Naive B cell (primary cell): ENCODE data around the gene INTS11. TPM values are rescaled to one million over a fixed set of nuclear protein-coding genes. Genes with fewer than 3 reads are reported as not detected.

ENCODE experiments used
- ATAC-seq, 2 donors: fragments of 150-1000 bp; cut with Tn5 transposase; 2 replicates each; pipeline ENCODE4 v1.10.0; 2021; ENCODE audit warnings: low read depth in 2 of 2, mild to moderate bottlenecking in 2 of 2, moderate library complexity in 2 of 2
- DNase-seq: peaks from one replicate; pipeline ENCODE4 v3.0.0; 2022
- H3K27ac Mint-ChIP-seq, 6 donors: one replicate each; pipeline ENCODE4 v1.8.0; 2020 to 2022; ENCODE audit warnings: mild to moderate bottlenecking in 6 of 6, mixed read lengths in 6 of 6, moderate library complexity in 5 of 6, inconsistent platforms in 2 of 6
- H3K27me3 Mint-ChIP-seq, 3 donors: one replicate each; pipeline ENCODE4 v1.8.0; 2021 to 2022; ENCODE audit warnings: mixed read lengths in 3 of 3, mild to moderate bottlenecking in 1 of 3
- H3K36me3 Mint-ChIP-seq, 2 donors: one replicate each; pipeline ENCODE4 v1.8.0; 2020 to 2022; ENCODE audit warnings: mixed read lengths in 2 of 2, inconsistent platforms in 1 of 2, mild to moderate bottlenecking in 1 of 2
- H3K4me1 Mint-ChIP-seq, 3 donors: one replicate each; pipeline ENCODE4 v1.8.0; 2020 to 2022; ENCODE audit warnings: mixed read lengths in 3 of 3, inconsistent platforms in 1 of 3, mild to moderate bottlenecking in 1 of 3, moderate library complexity in 1 of 3
- H3K4me3 Mint-ChIP-seq, 8 donors: one replicate each; pipeline ENCODE4 v1.8.0; 2020 to 2022; ENCODE audit warnings: mild to moderate bottlenecking in 8 of 8, mixed read lengths in 8 of 8, moderate library complexity in 8 of 8, inconsistent platforms in 2 of 8
- H3K9me3 Mint-ChIP-seq, 7 donors: one replicate each; pipeline ENCODE4 v1.8.0; 2020 to 2022; ENCODE audit warnings: mixed read lengths in 7 of 7, mild to moderate bottlenecking in 5 of 7, inconsistent platforms in 2 of 7, moderate library complexity in 1 of 7
- polyA plus RNA-seq, 6 donors: library from polyadenylated mRNA; unstranded; fragments of 300-500 nt; fragmentation: Illumina TruSeq; gene quantifications; one replicate each; pipeline ENCODE4 v1.2.3, GENCODE V29; 2021; ENCODE audit warnings: low read depth in 6 of 6

The INTS11 gene
- polyA plus RNA-seq, 6 donors from 2014 or later: 45.9 to 61.5 (median 54.3) TPM

DNA sequence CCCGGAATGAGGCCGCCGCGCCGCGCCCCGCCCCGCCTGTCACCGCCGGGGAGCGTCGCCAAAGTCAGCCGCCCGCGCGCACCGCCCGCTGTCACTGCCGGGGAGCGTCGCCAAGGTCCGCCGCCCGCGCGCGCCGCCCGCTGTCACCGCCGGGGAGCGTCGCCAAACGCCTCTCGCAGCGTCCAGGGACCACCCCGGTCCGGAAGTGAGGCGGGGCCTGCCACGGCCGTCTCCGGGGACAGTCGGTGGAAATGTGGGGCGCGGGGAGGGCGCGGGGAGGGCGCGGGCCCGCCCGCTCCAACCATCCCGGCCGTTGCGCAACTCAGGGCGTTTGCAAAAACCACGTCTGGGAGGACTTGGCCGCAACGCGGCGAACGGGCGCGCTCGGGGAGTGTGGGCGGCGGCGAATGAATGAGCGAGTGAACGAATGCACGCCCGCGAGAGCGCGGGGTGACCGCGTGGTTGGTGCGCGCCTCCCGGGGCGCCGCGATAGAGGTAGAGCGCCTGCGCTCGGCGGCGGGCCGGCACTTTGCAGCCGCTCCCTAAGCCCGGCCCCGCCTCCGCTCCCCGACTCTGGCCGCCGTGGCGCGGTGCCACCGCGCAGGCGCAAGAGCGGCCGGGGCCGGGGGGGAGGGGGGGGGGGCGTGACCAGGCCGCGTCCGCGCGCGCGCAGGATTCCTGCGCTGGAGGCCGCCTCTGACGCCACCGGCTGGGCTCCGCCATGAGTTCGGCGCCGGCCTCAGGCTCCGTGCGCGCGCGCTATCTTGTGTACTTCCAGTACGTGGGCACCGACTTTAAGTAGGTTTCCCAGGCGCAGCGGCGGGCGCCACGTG, 16.3 kb downstream of the INTS11 start, which contains the start of the genes ACAP3 and PUSL1:
TSS of gene ACAP3 (minus strand) at position 8 of the 833 bp plus-strand sequence. CDS start 115 bp downstream, outside the sequence.
TSS of gene PUSL1 (plus strand) at position 675 of the 833 bp plus-strand sequence. CDS start at position 722, 47 bp downstream.
- peak; percentile 66 to 71 for ATAC-seq
- no peaks in the 10 kb centered on the region for H3K36me3 Mint-ChIP-seq
- peaks cover 19 to 30% (median 20%) of the 10 kb centered on the region in 3 donors for H3K4me1 Mint-ChIP-seq
- peak within 1 kb of the TSS; percentile 79 to 95 (median 88) for H3K4me3 Mint-ChIP-seq
- H3K27me3 Mint-ChIP-seq: no peaks in the 10 kb centered on the region
- H3K27ac Mint-ChIP-seq: peak within 1 kb of the TSS; percentile 81 to 96 (median 91)
- peak; percentile 89 for DNase-seq
- no peaks in the 10 kb centered on the region for H3K9me3 Mint-ChIP-seq

DNA sequence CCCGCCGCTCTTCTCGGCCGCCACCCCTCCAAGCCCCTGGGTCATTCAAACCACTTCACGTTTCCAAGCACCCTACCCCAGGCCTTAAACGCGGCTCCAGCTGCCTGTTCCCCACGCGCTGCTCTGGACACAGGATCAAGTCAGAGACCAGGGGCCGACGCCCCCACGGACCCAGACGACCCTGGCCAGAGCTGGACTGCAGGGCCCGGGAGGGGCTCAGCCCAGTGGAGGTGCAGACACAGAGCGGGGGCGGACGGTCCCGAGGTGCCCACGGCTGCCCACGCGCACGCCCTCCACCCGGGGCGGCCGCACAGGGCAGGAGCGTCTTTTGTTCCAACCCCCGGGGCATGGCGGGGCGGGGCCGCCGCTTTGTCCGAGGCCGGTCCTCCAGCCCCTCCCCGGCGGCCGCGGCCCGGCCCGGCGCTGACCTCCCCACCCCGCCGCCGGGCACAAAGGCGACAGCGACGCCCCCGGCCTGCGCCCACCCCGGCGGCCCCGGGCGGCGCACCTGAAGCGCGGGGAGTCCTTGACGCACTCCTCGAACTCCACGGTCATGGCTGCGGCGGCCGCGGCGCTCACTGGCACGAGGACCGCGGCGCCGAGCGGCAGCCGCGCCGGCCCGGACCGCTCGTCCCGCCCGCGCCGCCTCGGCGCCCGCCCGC, 17.1 kb downstream of the INTS11 start:
- H3K4me1 Mint-ChIP-seq: peaks cover 19 to 30% (median 20%) of the 10 kb centered on the region in 3 donors
- H3K4me3 Mint-ChIP-seq: peak overlapping the region; percentile 79 to 93 (median 88)
- H3K27ac Mint-ChIP-seq: peak overlapping the region in 5 of 6 donors; percentile 81 to 94 (median 86)
- H3K27me3 Mint-ChIP-seq: no peaks in the 10 kb centered on the region
- no peak for DNase-seq
- H3K9me3 Mint-ChIP-seq: no peaks in the 10 kb centered on the region
- H3K36me3 Mint-ChIP-seq: no peaks in the 10 kb centered on the region
- no peak for ATAC-seq

DNA sequence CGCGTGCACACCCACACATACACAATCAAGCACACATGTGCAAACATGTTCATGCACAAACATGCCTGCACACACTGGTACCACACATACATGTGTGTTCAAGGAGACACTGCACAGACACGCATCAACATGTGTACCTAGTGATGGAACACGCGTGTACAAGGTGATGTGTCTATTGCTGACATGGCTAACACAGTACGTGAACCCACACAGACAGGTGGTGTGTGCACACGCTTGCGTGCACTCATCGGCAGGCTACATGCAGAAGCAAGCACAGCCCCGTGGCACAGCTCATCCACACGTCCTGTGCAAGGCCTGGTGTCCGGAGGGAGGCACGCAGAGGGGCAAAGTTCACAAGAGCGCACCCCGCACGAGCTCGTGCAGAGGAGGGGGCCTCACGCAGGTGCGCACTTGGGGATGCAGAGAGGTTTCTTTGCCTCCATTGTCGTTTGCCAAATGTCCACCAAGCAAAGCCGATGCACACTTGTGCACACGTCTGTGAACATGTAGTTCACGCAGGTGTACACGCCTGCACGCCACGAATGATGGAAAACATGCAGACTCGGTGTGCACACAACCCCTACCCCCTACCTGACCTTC, 17.7 kb downstream of the INTS11 start:
- peak overlapping the region; percentile 75 to 93 (median 88) for H3K4me3 Mint-ChIP-seq
- no peaks in the 10 kb centered on the region for H3K27me3 Mint-ChIP-seq
- peaks cover 19 to 30% (median 20%) of the 10 kb centered on the region in 3 donors for H3K4me1 Mint-ChIP-seq
- DNase-seq: no peak
- H3K36me3 Mint-ChIP-seq: no peaks in the 10 kb centered on the region
- no peak for ATAC-seq
- H3K9me3 Mint-ChIP-seq: no peaks in the 10 kb centered on the region
- peak overlapping the region; percentile 76 to 94 (median 84) for H3K27ac Mint-ChIP-seq

DNA sequence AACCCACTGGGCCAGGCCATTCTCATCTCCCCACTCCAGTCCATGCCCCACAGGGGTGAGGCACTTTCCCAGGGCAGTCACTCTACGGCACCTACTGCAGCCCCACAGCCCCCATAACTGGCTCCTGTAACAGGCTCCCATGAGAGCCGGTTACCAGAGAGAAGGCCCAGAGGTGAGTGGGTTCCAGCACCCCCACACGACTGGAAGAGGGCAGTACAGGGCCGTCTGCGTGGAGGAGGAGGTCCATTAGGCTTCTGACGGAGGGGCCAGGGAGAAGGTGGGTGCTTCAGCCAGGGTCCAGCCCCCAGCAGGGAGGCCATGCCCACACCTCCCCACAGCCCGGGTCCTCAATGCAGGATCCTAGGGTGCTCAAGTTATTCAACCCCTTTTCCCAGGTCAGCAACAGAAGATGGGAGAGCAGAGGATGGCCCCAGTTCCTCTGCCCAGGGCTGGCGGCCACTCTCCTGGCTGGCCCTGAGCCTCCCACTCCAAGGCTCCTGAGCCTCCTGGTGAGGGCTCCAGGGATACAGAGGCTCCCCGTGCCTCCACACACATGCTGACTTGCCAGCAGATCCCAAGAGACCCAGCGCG, 18.3 kb downstream of the INTS11 start:
- Mint-ChIP-seq H3K27ac (peak overlapping the region; percentile 75 to 94 (median 80)), H3K36me3 (no peaks in the 10 kb centered on the region), H3K9me3 (no peaks in the 10 kb centered on the region), H3K27me3 (no peaks in the 10 kb centered on the region), H3K4me3 (peak overlapping the region; percentile 75 to 93 (median 88)), H3K4me1 (peaks cover 19 to 30% (median 20%) of the 10 kb centered on the region in 3 donors)
- DNase-seq (no peak), ATAC-seq (no peak)

DNA sequence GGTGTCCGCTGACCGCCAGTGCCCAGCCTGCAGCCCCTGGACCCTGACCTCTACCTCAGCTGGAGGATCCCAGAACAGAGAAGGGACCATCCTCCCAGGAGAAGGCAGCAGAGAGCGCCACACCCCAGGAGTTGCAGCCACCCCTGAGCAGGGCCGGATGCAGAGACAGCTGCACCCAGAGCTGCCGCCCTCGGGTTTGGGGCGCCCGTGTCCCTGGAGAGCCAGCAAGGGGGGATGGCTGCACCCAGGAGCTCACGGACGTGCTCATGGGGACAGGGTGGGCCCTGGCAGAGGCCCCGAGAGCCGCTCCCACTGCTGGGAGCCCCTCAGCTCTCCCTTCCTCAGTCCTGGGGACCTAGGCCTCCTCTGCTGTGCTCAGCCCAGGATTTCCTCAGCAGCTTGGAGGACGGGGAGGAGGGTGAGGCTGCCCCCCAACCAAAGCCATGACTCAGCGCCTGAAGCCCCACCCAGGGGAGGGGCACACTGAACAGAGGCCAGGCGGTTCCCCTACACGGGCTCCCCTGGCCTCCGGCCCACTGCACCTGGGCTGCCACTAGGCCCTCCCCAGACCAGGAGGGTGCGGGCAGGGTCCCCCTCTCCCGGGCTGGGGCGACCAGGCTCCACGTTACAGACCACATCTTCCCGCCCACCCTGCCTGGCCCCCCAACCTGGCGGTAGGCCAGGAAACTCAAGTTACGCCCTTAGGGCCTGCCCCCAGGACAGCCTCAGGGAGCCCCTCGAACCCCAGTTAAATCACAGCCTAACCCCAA, 19.0 kb downstream of the INTS11 start:
- DNase-seq: peak; percentile 65
- no peaks in the 10 kb centered on the region for H3K27me3 Mint-ChIP-seq
- peak overlapping the region; percentile 42 to 83 (median 70) for H3K27ac Mint-ChIP-seq
- peaks cover 19 to 30% (median 20%) of the 10 kb centered on the region in 3 donors for H3K4me1 Mint-ChIP-seq
- H3K4me3 Mint-ChIP-seq: peak overlapping the region; percentile 75 to 93 (median 88)
- H3K9me3 Mint-ChIP-seq: no peaks in the 10 kb centered on the region
- ATAC-seq: peak; percentile 30 to 43
- H3K36me3 Mint-ChIP-seq: no peaks in the 10 kb centered on the region

DNA sequence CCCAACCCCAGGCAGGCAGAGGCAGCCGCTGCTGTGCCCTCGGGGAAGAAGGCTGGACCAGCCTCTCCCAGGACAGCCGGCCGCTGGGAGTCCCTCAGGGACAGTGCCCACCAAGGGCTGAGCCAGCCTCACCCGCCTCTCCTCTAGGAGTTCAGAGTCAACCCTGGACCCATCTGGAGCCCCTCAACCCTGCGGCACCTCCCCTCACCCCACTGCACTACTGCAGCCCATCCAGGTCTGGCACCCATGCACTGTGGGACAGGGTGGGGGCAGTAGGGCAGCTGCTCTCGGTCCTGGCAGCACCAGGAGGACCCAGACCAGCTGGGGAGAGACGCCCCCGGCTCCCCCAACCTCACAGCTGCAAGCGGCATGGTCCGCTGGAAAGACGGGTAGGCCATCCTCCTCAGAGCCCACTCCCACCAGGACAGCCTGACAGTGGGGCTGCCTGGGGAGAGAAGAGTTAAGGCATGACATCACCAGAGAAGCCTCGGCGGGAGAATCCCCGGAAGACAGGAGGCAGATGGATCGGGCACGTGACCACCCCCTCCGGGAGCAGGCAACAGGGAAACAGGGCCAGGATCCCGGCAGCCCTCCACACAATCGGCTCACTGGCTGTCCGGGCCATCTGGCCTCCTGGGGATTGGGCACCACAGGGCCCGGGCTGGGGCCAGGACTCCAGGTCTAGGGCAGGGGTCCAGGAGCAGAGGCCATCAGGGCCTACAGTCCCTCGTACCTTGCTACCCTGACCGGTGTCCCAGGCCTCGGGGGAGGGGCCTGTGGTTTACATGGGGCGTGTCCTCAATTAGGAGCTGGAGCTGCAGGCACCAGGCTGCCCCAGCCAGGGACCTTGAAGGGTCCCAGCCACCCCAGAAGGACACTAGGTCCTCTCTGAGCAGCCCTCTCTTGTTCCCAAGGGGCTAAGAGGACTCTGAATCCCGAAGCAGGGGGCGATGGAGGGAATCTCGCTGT, 19.8 kb downstream of the INTS11 start:
- Mint-ChIP-seq H3K27me3 (no peaks in the 10 kb centered on the region), H3K36me3 (no peaks in the 10 kb centered on the region), H3K4me3 (peak overlapping the region in 7 of 8 donors; percentile 20 to 92 (median 84)), H3K4me1 (peaks cover 19 to 30% (median 20%) of the 10 kb centered on the region in 3 donors), H3K27ac (peak overlapping the region in 1 of 6 donors; percentile 66), H3K9me3 (no peaks in the 10 kb centered on the region)
- DNase-seq (no peak), ATAC-seq (no peak)

DNA sequence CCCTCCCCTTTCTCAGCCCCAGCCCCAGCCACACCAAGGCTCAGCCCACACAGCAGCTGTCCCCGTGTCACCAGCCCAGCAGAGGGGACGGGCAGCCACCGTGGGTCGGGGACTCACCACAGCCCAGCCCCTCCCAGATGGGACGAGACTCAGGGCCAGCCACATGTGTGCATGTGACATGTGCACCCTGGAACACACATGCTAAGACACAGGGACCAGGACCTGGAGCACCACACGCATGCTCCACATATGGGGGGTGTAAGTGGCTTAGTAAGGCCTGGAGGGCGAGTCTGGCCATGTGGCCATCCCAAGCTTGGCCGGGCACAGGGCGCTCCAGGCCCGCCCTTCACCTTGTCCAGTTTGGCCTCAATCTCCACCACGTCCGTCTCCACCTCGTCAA, 20.7 kb downstream of the INTS11 start:
- no peaks in the 10 kb centered on the region for H3K27me3 Mint-ChIP-seq
- no peak for DNase-seq
- peak overlapping the region in 1 of 8 donors; percentile 37 for H3K4me3 Mint-ChIP-seq
- peaks cover 19 to 30% (median 20%) of the 10 kb centered on the region in 3 donors for H3K4me1 Mint-ChIP-seq
- no peaks in the 10 kb centered on the region for H3K9me3 Mint-ChIP-seq
- no peak overlapping the region for H3K27ac Mint-ChIP-seq
- no peaks in the 10 kb centered on the region for H3K36me3 Mint-ChIP-seq
- no peak for ATAC-seq

DNA sequence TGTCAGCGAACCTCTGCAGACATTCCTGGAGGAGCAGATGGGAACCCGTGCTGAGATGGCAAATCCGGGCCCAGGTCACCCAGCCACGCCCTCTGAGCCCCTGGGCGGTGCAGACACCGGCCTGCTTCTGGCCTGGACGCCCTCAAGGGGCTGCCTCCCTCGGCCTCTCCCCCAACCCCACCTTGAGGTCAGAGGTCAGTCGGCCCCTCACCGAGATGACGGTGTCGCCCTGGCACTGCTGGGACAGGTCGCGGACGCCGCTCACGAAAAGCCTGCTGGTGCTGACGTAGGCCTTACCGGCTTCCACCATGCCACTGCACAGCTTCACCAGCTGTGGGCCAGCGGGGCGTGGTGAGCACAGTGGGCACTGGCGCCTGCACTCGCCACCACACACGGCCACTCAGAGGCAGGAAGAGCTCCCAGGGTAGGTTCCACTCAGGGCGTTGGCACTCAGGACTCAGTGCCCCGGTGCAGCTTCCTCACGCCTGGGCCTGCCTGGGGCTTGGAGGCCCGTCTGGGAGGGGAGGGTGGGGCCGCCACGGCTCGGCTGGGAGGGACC, 21.4 kb downstream of the INTS11 start:
- DNase-seq (no peak), ATAC-seq (no peak)
- no peaks in the 10 kb centered on the region for H3K27me3 Mint-ChIP-seq
- no peaks in the 10 kb centered on the region for H3K9me3 Mint-ChIP-seq
- H3K36me3 Mint-ChIP-seq: no peaks in the 10 kb centered on the region
- H3K4me1 Mint-ChIP-seq: peaks cover 19 to 30% (median 20%) of the 10 kb centered on the region in 3 donors
- H3K27ac Mint-ChIP-seq: no peak overlapping the region
- no peak overlapping the region for H3K4me3 Mint-ChIP-seq

DNA sequence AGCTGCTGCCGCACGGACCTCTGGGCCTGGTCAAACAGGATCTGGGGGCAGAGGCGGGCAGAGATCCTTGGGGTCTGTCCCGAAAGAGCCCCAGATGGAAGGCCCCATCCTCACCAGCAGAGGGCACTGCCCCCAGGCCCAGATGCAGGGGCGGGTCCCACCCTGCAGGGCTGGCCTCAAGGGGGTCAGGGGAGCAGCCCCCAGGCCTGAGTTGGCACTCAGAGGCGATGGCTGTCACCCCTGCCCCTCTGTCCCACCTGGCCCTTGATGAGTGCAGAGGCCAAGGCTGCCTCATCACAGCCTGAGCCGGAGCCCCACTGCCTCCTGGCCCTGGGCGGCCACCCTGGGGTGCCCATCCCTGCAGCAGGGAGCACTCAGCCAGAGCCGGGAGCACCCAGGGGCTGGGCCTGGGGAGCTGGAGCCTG, 22.4 kb downstream of the INTS11 start:
- peaks cover 17 to 27% (median 18%) of the 10 kb centered on the region in 3 donors for H3K4me1 Mint-ChIP-seq
- H3K9me3 Mint-ChIP-seq: no peaks in the 10 kb centered on the region
- no peaks in the 10 kb centered on the region for H3K36me3 Mint-ChIP-seq
- no peak overlapping the region for H3K4me3 Mint-ChIP-seq
- DNase-seq: no peak
- H3K27me3 Mint-ChIP-seq: no peaks in the 10 kb centered on the region
- no peak for ATAC-seq
- H3K27ac Mint-ChIP-seq: no peak overlapping the region

DNA sequence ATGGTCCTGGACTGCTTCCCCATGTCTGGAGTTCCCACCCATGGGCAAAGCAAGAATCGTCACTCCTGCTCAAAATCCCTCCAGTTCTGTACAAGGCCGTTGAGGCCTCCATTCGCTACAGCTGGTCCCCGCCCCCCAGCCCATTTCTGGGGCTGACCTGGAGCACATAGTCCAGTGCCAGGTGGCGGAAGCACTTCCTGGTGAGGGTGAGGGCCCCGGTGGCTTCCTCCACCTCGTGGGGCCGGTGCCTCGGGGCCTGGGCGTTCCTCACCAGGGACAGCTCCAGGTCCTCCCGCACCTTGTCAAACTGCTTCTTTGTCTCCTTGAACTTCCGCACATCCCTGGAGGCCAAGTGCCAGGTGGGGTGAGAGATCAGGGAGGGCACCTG, 24.1 kb downstream of the INTS11 start:
- Mint-ChIP-seq H3K4me3 (no peak overlapping the region), H3K27ac (no peak overlapping the region), H3K9me3 (no peaks in the 10 kb centered on the region), H3K27me3 (no peaks in the 10 kb centered on the region), H3K4me1 (peaks cover 3 to 11% (median 5%) of the 10 kb centered on the region in 3 donors), H3K36me3 (no peaks in the 10 kb centered on the region)
- ATAC-seq: no peak
- DNase-seq: no peak

DNA sequence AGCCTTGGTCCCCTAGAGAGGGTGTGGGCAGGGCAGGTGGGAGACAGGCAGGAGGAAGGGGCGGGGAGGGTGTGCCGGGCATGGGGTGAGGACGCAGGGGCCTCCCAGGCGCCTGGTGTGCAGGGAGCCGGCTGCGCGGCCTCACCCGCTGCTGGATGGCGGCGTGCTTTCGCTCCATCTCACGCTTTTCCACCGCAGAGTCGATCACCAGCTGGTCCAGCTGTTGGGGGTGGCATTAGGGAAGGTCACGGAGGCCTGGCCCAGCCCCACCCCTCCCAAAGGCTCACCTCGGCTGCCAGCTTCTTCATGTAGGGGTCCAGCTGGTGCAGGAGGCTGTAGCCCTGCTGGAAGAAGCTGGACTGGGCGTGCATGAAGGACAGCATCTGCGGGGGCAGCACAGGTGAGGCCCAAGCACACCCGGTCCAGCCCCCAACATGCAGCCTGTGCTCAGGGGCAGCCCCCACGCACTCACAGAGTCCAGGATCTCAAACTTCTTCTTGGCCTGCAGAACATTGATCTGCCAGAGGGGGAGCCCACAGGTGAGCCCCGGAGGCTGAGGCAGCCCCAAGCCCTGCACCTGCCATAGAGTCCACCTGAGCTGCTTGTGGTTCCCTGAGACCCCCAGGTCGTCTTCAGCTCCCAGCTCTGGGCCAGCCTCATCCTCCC, 24.6 kb downstream of the INTS11 start:
- ATAC-seq: peak; percentile 75 to 76
- DNase-seq: peak; percentile 27
- H3K4me3 Mint-ChIP-seq: no peak overlapping the region

More for the DNA sequence above, 24.6 kb downstream of the INTS11 start:
- H3K27ac Mint-ChIP-seq: peak overlapping the region in 1 of 6 donors; percentile 18
- peaks cover 0 to 5% (median 3%) of the 10 kb centered on the region in 3 donors for H3K4me1 Mint-ChIP-seq
- H3K27me3 Mint-ChIP-seq: no peaks in the 10 kb centered on the region
- H3K36me3 Mint-ChIP-seq: no peaks in the 10 kb centered on the region
- no peaks in the 10 kb centered on the region for H3K9me3 Mint-ChIP-seq
